HepG2 (cell line): ENCODE results near the gene SF3A2. TPM values are rescaled to one million over a fixed set of nuclear protein-coding genes. Genes with fewer than 3 reads are reported as not detected.

ENCODE experiments used
- KDM5B ChIP-seq: sonication (generic); formaldehyde crosslinking; IDR thresholded peaks from 2 replicates; pipeline ENCODE4 v1.4.0; 2020; ENCODE audit warnings: missing genetic modification reagents, mild to moderate bottlenecking, borderline replicate concordance
- NFATC3 ChIP-seq: sonication (generic); formaldehyde crosslinking; IDR thresholded peaks from 2 replicates; pipeline ENCODE4 v1.5.1; 2020; ENCODE audit warnings: mild to moderate bottlenecking, missing genetic modification reagents
- POLR2AphosphoS2 ChIP-seq: IDR thresholded peaks from 2 replicates; pipeline ENCODE4 v1.6.1; 2011; ENCODE audit warnings: low read depth, low read length, improper control_type of control experiment
- TGIF2 ChIP-seq: IDR thresholded peaks from 2 replicates; pipeline ENCODE4 v1.6.1; 2016; ENCODE audit warnings: control low read depth, missing compliant biosample characterization
- ZBTB8A ChIP-seq: sonication (generic); formaldehyde crosslinking; IDR thresholded peaks from 2 replicates; pipeline ENCODE4 v1.4.0; 2020; ENCODE audit warnings: mild to moderate bottlenecking, low read depth, missing genetic modification reagents, borderline replicate concordance
- ZNF30 ChIP-seq: sonication (generic); formaldehyde crosslinking; IDR thresholded peaks from 2 replicates; pipeline ENCODE4 v1.5.0; 2020; ENCODE audit warnings: mild to moderate bottlenecking, missing genetic modification reagents
- ZNF556 ChIP-seq: sonication (generic); formaldehyde crosslinking; IDR thresholded peaks from 2 replicates; pipeline ENCODE4 v1.4.0; 2020; ENCODE audit warnings: mild to moderate bottlenecking, missing genetic modification reagents, borderline replicate concordance
- ZNF670 ChIP-seq: sonication (generic); formaldehyde crosslinking; IDR thresholded peaks from 2 replicates; pipeline ENCODE4 v1.8.0; 2022; ENCODE audit warnings: mild to moderate bottlenecking, missing genetic modification reagents, borderline replicate concordance
- polyA plus RNA-seq, 8 experiments: library from polyadenylated mRNA; depleted of rRNA in 3 of 8; stranded (reverse) in 7 of 8; unstranded in 1 of 8; fragments of >200 nt; fragmentation: Illumina TruSeq in 4 of 8; extraction: Trizol in 4 of 8; gene quantifications; 2 replicates each; pipeline versions ENCODE4 v1.2.1 to v1.2.3, GENCODE V29; 2011 to 2016; ENCODE audit warnings: low read depth in 4 of 8, missing spikeins in 1 of 8, mixed read lengths in 1 of 8; ENCODE audit not compliant: insufficient read depth in 1 of 8
- total RNA-seq, 5 experiments: library from RNA; depleted of rRNA; stranded (reverse); fragments of >200 nt; fragmentation: Illumina TruSeq; extraction: Trizol; gene quantifications; 2 replicates each; pipeline ENCODE4 v1.2.3, GENCODE V29; 2016; ENCODE audit warnings: low read depth in 1 of 5
- TF ChIP-seq, protein P1 (sequence below): sonication (generic); formaldehyde crosslinking; IDR thresholded peaks from 2 replicates; pipeline ENCODE4 v1.5.0; 2020; ENCODE audit warnings: mild to moderate bottlenecking, missing genetic modification reagents, borderline replicate concordance
- TF ChIP-seq, protein P2 (sequence below): IDR thresholded peaks from 2 replicates; pipeline ENCODE4 v1.6.1; 2016; ENCODE audit warnings: mild to moderate bottlenecking
- TF ChIP-seq, protein P3 (sequence below): sonication (generic); formaldehyde crosslinking; IDR thresholded peaks from 2 replicates; pipeline ENCODE4 v1.4.0; 2020; ENCODE audit warnings: mild to moderate bottlenecking, missing genetic modification reagents, borderline replicate concordance
- TF ChIP-seq, protein P4 (sequence below): sonication (generic); formaldehyde crosslinking; IDR thresholded peaks from 2 replicates; pipeline ENCODE4 v1.8.0; 2022; ENCODE audit warnings: mild to moderate bottlenecking, missing genetic modification reagents, moderate library complexity

Gene SF3A2
- total and polyA plus RNA-seq, 2 of the 13 experiments (the other 11 are each of a cell fraction or from before 2014, with no cell fraction given): 8.6 to 8.8 TPM

DNA sequence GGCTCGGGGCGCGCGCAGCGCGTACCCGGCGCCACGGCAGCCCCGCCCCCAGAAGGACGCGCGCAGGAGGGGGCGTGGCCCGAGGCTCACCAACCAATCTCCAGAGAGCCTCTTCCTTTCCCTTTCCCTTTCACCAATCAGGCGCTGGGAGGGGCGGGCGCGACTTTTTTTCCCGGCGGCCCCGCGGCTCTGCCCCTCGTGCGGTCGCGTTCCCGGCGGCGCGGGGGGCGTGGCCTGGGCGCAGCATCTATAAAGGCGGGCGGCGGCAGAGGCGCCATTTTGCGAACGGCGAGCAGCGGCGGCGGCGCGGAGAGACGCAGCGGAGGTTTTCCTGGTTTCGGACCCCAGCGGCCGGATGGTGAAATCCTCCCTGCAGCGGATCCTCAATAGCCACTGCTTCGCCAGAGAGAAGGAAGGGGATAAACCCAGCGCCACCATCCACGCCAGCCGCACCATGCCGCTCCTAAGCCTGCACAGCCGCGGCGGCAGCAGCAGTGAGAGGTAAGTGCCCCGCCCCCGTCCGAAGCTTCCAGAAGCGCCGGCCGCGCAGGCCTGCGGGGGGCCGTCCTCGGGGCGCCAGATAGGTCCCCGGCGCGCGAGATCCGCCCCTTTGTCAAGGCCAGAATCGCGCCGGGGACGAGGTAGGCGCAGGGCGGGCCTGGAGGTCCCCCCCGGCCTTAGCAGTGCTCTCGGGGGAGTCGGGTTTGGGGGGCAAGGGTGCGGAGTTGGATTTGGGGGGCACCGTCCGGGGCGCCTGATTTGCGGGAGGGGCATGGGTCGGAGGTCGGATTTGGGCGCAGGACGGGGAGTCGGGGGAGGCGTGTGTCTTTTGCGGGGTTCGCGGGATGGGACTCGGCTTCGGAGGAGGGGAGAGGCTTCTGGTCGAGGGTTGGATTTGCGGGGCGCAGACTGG, 32.9 kb downstream of the SF3A2 start (continued):
- TF ChIP-seq, protein P1, sequence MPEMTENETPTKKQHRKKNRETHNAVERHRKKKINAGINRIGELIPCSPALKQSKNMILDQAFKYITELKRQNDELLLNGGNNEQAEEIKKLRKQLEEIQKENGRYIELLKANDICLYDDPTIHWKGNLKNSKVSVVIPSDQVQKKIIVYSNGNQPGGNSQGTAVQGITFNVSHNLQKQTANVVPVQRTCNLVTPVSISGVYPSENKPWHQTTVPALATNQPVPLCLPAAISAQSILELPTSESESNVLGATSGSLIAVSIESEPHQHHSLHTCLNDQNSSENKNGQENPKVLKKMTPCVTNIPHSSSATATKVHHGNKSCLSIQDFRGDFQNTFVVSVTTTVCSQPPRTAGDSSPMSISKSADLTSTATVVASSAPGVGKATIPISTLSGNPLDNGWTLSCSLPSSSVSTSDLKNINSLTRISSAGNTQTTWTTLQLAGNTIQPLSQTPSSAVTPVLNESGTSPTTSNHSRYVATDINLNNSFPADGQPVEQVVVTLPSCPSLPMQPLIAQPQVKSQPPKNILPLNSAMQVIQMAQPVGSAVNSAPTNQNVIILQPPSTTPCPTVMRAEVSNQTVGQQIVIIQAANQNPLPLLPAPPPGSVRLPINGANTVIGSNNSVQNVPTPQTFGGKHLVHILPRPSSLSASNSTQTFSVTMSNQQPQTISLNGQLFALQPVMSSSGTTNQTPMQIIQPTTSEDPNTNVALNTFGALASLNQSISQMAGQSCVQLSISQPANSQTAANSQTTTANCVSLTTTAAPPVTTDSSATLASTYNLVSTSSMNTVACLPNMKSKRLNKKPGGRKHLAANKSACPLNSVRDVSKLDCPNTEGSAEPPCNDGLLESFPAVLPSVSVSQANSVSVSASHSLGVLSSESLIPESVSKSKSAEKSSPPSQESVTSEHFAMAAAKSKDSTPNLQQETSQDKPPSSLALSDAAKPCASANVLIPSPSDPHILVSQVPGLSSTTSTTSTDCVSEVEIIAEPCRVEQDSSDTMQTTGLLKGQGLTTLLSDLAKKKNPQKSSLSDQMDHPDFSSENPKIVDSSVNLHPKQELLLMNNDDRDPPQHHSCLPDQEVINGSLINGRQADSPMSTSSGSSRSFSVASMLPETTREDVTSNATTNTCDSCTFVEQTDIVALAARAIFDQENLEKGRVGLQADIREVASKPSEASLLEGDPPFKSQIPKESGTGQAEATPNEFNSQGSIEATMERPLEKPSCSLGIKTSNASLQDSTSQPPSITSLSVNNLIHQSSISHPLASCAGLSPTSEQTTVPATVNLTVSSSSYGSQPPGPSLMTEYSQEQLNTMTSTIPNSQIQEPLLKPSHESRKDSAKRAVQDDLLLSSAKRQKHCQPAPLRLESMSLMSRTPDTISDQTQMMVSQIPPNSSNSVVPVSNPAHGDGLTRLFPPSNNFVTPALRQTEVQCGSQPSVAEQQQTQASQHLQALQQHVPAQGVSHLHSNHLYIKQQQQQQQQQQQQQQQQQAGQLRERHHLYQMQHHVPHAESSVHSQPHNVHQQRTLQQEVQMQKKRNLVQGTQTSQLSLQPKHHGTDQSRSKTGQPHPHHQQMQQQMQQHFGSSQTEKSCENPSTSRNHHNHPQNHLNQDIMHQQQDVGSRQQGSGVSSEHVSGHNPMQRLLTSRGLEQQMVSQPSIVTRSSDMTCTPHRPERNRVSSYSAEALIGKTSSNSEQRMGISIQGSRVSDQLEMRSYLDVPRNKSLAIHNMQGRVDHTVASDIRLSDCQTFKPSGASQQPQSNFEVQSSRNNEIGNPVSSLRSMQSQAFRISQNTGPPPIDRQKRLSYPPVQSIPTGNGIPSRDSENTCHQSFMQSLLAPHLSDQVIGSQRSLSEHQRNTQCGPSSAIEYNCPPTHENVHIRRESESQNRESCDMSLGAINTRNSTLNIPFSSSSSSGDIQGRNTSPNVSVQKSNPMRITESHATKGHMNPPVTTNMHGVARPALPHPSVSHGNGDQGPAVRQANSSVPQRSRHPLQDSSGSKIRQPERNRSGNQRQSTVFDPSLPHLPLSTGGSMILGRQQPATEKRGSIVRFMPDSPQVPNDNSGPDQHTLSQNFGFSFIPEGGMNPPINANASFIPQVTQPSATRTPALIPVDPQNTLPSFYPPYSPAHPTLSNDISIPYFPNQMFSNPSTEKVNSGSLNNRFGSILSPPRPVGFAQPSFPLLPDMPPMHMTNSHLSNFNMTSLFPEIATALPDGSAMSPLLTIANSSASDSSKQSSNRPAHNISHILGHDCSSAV (CRISPR knock-in tag): no peak
- TF ChIP-seq POLR2AphosphoS2: peak; percentile 84
- TF ChIP-seq ZNF670 (CRISPR knock-in tag): no peak; the same call in 1 of the 2 replicates
- TF ChIP-seq, protein P2, sequence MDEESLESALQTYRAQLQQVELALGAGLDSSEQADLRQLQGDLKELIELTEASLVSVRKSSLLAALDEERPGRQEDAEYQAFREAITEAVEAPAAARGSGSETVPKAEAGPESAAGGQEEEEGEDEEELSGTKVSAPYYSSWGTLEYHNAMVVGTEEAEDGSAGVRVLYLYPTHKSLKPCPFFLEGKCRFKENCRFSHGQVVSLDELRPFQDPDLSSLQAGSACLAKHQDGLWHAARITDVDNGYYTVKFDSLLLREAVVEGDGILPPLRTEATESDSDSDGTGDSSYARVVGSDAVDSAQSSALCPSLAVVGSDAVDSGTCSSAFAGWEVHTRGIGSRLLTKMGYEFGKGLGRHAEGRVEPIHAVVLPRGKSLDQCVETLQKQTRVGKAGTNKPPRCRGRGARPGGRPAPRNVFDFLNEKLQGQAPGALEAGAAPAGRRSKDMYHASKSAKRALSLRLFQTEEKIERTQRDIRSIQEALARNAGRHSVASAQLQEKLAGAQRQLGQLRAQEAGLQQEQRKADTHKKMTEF (CRISPR knock-in tag): peak; percentile 83
- 0 out of 2 replicates have a peak, but pooled peaks have one; percentile 55 for TF ChIP-seq NFATC3 (CRISPR knock-in tag)
- no peak for TF ChIP-seq ZNF30 (CRISPR knock-in tag)
- TF ChIP-seq ZBTB8A (CRISPR knock-in tag): no peak
- TF ChIP-seq, protein P3, sequence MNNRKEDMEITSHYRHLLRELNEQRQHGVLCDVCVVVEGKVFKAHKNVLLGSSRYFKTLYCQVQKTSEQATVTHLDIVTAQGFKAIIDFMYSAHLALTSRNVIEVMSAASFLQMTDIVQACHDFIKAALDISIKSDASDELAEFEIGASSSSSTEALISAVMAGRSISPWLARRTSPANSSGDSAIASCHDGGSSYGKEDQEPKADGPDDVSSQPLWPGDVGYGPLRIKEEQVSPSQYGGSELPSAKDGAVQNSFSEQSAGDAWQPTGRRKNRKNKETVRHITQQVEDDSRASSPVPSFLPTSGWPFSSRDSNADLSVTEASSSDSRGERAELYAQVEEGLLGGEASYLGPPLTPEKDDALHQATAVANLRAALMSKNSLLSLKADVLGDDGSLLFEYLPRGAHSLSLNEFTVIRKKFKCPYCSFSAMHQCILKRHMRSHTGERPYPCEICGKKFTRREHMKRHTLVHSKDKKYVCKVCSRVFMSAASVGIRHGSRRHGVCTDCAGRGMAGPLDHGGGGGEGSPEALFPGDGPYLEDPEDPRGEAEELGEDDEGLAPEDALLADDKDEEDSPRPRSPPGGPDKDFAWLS: no peak
- TF ChIP-seq KDM5B: peak; percentile 46; the same call in 1 of the 2 replicates
- no peak for TF ChIP-seq TGIF2
- no peak for TF ChIP-seq ZNF556 (CRISPR knock-in tag)
- TF ChIP-seq, protein P4, sequence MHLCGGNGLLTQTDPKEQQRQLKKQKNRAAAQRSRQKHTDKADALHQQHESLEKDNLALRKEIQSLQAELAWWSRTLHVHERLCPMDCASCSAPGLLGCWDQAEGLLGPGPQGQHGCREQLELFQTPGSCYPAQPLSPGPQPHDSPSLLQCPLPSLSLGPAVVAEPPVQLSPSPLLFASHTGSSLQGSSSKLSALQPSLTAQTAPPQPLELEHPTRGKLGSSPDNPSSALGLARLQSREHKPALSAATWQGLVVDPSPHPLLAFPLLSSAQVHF: peak; percentile 67; the same call in 1 of the 2 replicates
